HG03097 (cell line): Measurements from ENCODE around the gene ING4.

ENCODE experiments used
- ATAC-seq: cut with Tn5 transposase; IDR thresholded peaks from one replicate; pipeline ENCODE4 v1.9.1; 2021; ENCODE audit not compliant: unreplicated experiment, low FRiP score

The ING4 gene

GRCh38 chr12:6688999-6689882 is 26.3 kb upstream of the ING4 start, which contains the start of gene ZNF384:
TSS of gene ZNF384 (minus strand) at chr12:6689375. CDS start at chr12:6679520, 9,855 bp downstream.
- ATAC-seq = peak; percentile 75

GRCh38 chr12:6688543-6688998 is 25.7 kb upstream of the ING4 start:
- peak; percentile 9 for ATAC-seq

GRCh38 chr12:6685814-6686213 is 22.9 kb upstream of the ING4 start:
- ATAC-seq = no peak

GRCh38 chr12:6684609-6685008 is 21.7 kb upstream of the ING4 start:
- ATAC-seq = no peak

GRCh38 chr12:6676962-6677361 is 14.0 kb upstream of the ING4 start:
- no peak for ATAC-seq

GRCh38 chr12:6672143-6672542 is 9.2 kb upstream of the ING4 start:
- ATAC-seq = no peak

- ATAC-seq = no peak
These were observed 4.8 kb upstream of the ING4 start for GRCh38 chr12:6667559-6668210.

- no peak for ATAC-seq
These were observed 3.3 kb upstream of the ING4 start for GRCh38 chr12:6666211-6666610.

- no peak for ATAC-seq
These were observed 2.0 kb upstream of the ING4 start for GRCh38 chr12:6664902-6665301.

GRCh38 chr12:6662602-6662905 is 365 bp downstream of the ING4 start:
- no peak for ATAC-seq

GRCh38 chr12:6653987-6654386 is 8.9 kb downstream of the ING4 start:
- no peak for ATAC-seq

GRCh38 chr12:6653342-6653741 is 9.6 kb downstream of the ING4 start:
- ATAC-seq = no peak

GRCh38 chr12:6652391-6652790 is 10.5 kb downstream of the ING4 start:
- no peak for ATAC-seq

GRCh38 chr12:6650832-6651231 is 12.1 kb downstream of the ING4 start:
- no peak for ATAC-seq

- no peak for ATAC-seq
These were observed 15.8 kb downstream of the ING4 start, which contains the start of gene ACRBP for GRCh38 chr12:6647083-6647604. TSS of gene ACRBP (minus strand) at chr12:6647432. CDS start at chr12:6647366, 66 bp downstream.

- no peak for ATAC-seq
These were observed 16.4 kb downstream of the ING4 start for GRCh38 chr12:6646276-6647082.

- ATAC-seq = no peak
These were observed 18.0 kb downstream of the ING4 start for GRCh38 chr12:6644903-6645302.

- no peak for ATAC-seq
These were observed 18.7 kb downstream of the ING4 start for GRCh38 chr12:6644257-6644596.

- ATAC-seq = no peak
These were observed 19.2 kb downstream of the ING4 start for GRCh38 chr12:6643569-6644256.

- ATAC-seq = no peak
These were observed 21.8 kb downstream of the ING4 start for GRCh38 chr12:6641131-6641530.
